GM10847 (cell line): Measurements from ENCODE around the gene WNT5B.

Experiments
- POLR2A ChIP-seq: IDR thresholded peaks from 2 replicates; pipeline ENCODE4 v1.6.1; 2011; ENCODE audit not compliant: insufficient read length; ENCODE audit errors: extremely low read depth

WNT5B gene

DNA sequence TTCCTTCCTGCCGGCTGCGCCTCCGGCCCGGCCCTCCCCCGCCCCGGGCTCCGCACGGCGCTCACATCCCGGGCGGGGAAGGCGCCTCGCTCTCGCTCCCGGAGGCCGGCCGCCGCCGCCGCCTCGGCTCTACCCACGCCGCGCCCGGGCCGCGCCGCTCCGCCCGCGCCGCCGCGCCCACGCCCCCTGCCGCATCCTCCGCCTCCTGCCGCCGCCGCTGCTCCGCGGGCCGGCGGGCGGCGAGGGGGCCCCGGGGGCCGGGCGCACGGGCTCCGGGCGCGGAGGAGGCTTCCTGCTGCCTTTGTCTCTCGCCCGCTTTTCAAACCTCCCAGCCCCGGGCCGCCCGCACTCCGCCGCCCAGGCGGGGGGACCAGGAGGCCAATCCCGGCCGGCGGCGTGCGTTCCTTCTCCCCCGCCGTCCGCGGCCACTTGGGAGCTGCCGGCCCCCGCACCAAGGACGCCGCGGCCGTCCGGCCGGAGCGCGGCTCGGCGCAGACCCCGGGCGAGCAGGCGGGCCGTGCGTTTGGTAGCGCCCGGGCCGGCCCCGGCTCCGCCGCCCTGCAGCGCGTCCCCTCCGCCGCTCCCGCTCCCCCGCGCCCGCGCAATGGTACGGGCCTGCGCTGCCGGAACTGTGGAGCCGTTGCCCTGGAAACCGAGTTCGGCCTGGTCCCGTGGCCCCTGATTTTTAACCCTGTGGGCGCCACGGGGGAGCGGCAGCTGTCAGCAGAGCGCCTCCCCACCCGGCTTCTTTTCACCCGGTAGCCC lies 34.6 kb upstream of the WNT5B start, which contains the start of gene FBXL14:
Gene FBXL14, minus strand, starts transcription at position 321 of the 765 bp plus-strand sequence. CDS start 515 bp downstream, outside the sequence.
- TF ChIP-seq POLR2A: peak; percentile 24

DNA sequence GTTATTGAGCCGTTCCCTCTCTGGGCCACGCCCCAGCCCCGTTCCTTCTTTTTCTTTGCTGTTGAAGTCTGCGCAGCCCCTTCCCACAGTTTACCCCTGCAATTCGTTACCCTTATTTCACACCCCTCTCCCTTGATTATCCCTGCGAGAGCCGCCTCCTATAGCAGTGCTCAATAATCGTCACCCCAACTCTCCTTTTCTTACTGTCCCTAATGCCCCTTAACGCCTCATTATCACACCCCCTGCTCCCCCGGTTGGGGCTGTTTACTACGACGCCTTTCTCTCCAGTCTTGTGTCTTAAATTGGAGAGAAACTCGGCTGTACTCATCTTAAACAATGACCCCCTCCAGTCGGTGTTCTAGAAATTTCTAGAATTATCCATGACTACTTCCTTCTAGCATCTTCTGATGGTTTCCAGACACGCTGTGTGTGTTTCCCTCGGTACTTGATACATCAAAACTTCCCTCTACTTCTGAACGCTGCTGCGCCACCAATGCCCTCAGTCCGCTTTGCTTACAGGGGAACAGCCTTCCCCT lies 33.9 kb upstream of the WNT5B start:
- no peak for TF ChIP-seq POLR2A

DNA sequence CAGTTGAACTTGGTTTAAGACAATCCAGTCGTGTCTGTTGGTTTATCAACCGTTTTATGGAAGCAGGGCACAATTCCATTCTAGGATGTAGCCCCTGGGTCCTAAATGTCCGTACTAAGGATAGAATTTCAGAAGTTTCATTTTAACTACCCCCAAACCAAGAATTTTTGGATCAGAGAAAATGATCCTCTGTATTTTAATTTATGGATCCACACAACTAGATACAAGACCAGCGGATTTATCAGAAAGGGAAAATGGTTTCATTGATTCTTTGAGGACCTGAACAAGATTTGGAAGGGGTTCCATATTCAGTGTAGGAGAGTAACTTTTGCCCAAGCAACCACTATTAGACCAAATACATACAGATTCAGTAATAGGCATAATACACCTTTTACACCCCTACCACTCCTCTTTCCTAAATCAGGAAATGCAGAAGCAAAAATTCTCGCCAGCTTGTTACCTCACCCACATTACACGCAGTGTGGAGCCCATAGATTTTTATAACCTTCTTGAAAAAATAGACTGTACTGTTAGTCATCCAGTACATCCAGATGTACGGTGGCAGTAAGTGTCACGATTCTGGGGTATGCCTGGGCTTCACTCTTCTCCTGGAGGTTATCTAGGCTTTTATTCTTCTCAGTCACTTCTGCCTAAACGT lies 33.2 kb upstream of the WNT5B start:
- TF ChIP-seq POLR2A: no peak

DNA sequence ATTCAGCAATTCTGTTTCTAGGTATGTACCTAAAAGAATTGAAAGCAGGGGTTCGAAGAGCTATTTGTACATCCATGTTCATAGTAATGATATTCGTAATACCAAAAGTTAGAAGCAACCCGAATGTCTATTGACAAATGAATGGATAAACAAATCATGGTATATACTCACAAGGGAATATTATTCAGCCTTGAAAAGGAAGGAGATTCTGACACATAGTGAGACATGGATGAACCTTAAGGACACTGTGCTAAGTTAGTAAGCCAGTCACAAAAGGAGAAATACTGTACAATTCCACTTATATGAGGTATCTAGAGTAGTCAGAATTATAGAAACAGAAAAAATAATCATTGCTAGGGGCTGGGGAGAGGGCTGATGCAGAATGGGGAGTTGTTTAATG lies 30.3 kb upstream of the WNT5B start:
- no peak for TF ChIP-seq POLR2A

DNA sequence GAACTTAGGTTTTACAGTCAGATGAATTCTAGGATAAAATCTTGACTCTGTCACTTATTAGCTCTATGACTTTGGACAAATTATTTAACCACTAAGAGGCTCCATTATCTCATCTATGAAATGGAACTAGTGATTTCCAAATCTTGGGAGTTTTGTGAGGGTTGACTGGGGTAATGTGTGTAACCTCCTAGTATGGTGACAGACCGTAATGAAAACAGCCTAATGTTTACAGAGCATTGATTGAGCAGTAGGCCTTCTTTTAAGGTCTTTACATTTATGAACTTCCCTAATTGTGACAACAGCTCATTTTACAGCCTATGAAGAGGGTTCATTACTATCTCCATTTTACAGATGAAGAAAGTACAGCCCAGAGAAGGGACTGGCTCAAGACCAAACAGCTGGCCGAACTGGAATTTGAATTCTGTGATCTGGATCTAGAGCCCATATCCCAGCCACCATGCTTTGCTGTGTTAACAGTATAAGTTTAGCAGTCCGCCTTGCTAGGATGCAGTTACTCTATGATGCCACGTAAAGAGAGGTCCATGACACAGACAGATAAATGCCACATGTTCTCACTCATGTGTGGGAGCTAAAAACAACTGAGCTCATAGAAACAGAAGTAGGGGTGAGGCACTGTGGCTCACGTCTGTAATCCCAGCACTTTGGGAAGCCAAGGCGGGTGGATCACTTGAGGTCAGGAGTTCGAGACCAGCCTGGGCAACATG lies 25.6 kb upstream of the WNT5B start:
- no peak for TF ChIP-seq POLR2A

DNA sequence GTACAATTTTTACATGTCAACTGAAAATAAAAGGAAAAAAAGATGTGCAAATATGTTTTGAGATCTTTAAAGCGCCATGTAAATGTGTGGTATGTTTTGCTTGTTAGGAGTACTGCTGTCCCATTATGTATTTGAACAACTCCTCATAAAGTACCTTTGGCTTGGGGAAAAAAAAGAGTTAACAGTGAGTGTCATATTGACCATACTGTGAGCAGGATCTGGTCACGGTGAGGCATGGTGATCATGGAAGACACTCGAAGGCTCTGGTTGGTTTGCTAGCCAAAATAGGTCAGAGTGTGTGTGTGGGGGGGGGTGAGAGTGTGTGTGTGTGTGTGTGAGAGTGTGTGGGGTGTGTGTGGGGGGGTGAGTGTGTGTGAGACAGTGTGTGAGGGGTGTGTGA lies 24.6 kb upstream of the WNT5B start:
- TF ChIP-seq POLR2A: no peak

DNA sequence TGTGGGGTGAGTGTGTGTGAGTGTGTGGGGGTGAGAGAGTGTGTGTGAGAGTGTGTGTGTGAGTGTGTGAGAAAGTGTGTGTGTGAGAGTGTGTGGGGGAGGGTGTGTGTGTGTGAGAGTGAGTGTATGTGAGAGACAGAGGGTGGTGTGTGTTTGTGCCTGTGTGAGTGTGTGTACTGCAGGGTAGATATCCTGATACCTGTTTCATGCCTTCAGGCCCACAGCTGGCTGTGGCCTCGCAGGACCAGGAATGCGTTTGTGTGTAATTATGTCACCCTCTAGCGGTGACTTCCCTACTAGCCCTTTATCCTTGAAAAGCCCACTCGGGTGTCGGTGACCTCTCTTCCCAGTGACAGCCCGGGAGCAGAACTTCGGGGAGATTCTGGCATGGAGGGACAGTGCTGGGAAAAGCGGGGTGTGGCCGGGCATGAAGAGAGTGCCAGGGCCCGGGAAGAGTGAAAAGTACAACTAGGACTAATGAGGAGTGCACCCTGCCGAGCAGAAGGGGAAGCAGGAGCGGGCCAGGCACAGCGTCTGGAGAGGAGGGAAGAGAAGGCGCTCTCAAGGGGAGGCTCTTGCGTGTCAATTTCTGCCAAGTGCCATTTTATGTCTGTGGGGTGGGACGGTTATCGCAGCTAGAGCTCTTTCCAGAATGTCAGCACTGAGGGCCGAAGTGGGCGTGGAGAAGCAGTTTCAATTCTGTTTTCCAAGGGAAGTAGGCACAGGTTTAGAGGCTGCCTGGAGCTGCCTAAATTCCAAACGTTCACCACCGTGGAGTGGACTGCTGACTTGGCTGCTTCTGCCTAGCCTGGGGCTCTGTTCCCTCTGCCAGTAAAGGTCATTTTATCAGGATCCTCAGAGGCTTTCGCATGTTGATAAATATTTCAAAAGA lies 23.7 kb upstream of the WNT5B start:
- TF ChIP-seq POLR2A: no peak

DNA sequence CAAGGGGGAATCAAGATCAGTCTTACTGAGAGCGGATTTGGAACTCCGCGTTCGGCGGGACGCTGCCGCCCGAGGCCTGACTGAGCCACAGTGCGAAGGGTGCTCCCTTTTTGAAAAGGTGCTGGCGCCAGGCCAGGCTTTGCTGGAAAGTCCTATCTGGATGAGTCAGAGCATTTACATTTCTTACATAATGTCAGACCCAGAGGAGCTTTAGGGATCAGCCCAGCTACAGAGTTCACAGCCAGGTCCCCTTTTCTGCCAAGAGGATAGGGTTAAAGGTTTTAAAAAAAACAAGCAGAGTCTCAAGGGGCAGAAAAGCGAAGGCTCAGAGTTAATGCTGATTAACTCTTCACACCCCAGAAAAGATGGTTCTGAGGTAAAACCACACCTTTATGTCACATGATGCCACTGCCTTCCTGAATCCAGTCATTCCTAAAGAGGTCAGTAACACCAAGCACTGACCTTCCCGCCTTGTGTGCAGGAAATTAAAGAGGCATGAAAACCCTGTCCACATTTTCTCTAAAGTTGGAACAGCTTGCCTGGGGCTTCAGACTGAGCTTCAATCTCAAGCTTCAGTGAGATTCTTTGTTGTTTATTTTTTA lies 22.9 kb upstream of the WNT5B start:
- no peak for TF ChIP-seq POLR2A

DNA sequence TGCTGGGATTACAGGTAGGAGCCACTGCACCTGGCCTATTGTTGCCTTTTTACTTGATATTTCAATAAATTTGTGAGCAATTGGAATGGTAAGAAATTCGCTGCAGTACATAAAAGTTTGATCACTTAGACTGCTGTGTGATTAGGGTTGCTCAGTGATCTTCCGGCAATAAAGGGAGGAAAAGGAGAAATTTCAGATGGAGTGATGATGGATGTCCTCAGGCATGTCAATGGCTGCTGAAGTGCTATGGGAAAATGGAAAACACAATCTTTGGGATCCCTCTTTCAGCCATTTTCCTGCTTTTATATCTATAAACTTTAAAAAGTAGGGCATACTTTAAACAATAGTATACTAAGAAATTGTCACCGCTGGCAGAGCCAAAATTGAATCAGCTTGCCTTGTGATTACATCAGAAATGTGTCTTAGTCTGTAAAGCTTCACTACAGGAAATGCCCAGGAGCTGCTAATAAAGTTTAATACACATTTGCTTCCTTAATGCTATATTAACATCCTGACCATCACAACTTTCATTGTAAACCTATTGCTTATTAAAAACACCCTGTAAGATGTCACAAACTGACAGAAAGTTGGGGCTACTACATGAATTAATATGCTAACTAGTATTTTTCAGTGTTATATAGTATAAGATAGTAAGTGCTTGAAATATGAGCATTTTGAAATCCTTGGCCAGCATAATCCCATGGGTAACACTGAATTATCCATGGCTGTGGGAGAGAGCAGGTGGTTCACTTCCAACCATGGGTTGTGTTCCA lies 20.9 kb upstream of the WNT5B start:
- no peak for TF ChIP-seq POLR2A

DNA sequence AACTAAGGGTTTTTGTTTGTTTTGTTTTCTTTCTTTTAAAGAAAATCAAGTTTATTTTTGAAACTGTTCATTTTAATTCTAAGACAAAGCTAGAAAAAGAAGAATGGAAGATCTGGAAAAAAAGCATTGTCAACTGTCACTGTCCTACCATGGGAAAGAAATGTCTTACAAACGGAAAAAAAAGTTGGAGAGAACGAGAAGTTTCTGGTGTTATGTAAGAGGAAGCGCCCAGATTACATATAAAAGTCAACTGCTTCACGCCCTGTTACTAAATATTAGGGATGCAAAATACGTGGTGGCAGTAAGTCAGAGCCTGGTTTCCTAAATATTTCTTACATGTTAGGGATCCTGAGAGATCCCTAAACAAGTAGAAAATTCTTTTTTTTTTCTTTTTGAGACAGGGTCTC lies 20.3 kb upstream of the WNT5B start:
- TF ChIP-seq POLR2A: no peak

DNA sequence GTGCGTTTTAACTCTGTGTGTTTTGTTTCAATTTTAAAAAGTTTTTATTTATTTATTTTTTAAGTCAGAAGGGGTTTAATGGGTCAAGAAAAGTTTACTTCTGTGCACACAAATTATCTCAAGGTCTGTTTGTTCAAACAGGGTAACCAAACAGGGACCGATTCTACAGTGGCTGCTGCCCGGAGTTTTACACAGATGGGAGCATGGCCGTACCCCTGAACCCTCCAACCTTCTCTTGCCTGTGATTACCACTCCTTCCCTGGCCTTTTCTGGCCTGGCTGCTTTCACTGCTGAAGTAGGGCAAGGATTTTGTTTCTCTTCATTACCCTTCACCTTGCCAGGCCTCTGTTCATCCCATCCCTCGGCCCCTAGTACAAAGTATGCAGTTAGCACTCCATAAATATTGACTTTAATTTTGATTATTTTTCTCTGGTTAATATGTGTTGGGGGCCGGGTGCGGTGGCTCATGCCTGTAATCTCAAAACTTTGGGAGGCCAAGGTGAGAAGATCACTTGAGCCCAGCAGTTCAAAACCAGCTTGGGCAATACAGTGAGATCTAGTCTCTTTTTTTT lies 18.9 kb upstream of the WNT5B start:
- TF ChIP-seq POLR2A: no peak

DNA sequence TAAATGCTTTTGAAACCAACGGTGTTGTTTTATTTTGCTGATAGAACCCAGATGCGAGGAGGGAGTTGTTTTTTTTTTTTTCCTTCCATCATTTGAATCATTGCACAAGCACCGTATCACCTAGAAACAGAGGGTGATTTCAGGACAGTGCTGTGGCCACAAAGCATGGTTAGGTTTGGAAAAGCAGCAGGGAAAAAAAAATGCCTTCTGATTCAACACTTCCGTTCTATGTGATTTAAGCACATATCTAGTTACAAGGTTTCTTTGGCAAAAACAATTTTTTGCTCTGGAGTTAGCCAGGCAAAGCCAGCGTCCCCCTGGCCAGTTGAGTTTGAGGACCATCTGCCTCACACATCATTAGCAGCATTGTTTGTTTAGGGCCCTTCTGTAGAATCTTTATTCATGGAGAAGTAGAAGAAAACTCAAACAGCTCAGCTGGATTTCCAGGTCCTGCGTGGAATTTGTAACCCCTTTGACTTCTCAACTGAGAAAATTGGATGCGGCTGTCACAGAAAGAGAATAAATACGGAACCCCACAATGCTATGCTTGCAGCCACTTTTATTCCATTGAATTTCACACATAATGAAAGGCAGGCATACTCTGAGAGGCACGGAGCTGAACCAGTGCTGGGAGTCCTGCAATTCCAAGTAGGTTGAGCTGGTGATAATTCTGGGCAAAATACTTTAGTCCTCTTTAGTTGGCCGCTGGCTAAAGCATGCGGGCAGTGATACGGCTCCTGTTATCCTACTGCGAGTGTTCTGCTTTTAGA lies 17.0 kb upstream of the WNT5B start:
- no peak for TF ChIP-seq POLR2A

DNA sequence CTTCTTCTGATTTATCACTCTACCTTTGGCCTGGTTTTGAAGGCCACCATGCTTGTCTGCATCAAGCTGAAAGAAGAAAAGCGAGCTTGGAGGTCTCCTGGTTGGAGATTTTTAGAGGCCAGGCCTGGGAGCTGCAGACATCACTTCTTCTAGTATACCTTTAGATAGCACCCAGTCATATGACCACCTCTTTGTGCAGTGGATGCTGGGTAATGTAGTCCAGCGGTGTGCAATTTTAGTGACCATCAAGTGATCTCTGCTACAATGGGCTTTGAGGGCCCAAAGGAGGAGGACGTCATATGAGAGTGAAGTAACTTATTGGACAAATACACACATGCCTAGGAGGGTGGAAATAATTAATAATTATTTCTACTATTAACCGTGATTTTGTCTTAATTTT lies 15.2 kb upstream of the WNT5B start:
- no peak for TF ChIP-seq POLR2A
